H1 (cell line): ENCODE measurements around the gene APH1A. TPM values are rescaled to one million over a fixed set of nuclear protein-coding genes. Genes with fewer than 3 reads are reported as not detected.

Source experiments
- CTCF ChIA-PET: fragments of 300-600 bp; sonication (Branson Sonifier 250); formaldehyde crosslinking; loops from one replicate; lab custom pipeline; 2021; ENCODE audit not compliant: partially characterized antibody; lab: Charles Lee
- POLR2A ChIA-PET: fragments of 300-600 bp; sonication (Branson Sonifier 250); formaldehyde crosslinking; loops from one replicate; lab custom pipeline; 2021; ENCODE audit warnings: inconsistent platforms; ENCODE audit not compliant: partially characterized antibody; lab: Charles Lee
- DNase-seq, 2 experiments: peaks; one replicate each; pipeline versions ENCODE4 v3.0.0 to v3.0.0-alpha.2; 2010 to 2022; ENCODE audit warnings: low spot score in 2 of 2, low read depth in 1 of 2, mixed read lengths in 1 of 2
- FAIRE-seq: peaks from 2 replicates; lab custom pipeline; 2011; peaks lifted over from hg19 to GRCh38; lab: Jason Lieb, UNC
- H2AFZ ChIP-seq: 2 replicates; pipeline ENCODE4 v1.8.1; 2012; ENCODE audit warnings: low read length, inconsistent platforms
- H2AK5ac ChIP-seq: 2 replicates; pipeline ENCODE4 v1.6.1; 2013; ENCODE audit warnings: low read depth, low read length
- H2BK120ac ChIP-seq: replicated peaks from 2 replicates; pipeline ENCODE3; 2013; ENCODE audit warnings: low read depth, low read length, inconsistent platforms
- H2BK12ac ChIP-seq: 2 replicates; pipeline ENCODE4 v1.6.1; 2013; ENCODE audit warnings: low read depth, low read length
- H2BK15ac ChIP-seq: 2 replicates; pipeline ENCODE4 v1.6.1; 2013; ENCODE audit warnings: low read length
- H2BK20ac ChIP-seq: 2 replicates; pipeline ENCODE4 v1.6.1; 2013; ENCODE audit warnings: low read length
- H2BK5ac ChIP-seq: 2 replicates; pipeline ENCODE4 v1.6.1; 2013; ENCODE audit warnings: low read depth, low read length
- H3K14ac ChIP-seq: 2 replicates; pipeline ENCODE4 v1.6.1; 2013; ENCODE audit warnings: inconsistent platforms; ENCODE audit not compliant: insufficient read length
- H3K18ac ChIP-seq: 2 replicates; pipeline ENCODE4 v1.6.1; 2013; ENCODE audit warnings: low read length; ENCODE audit errors: extremely low read depth
- H3K23ac ChIP-seq: 2 replicates; pipeline ENCODE4 v1.6.1; 2013; ENCODE audit warnings: inconsistent platforms; ENCODE audit not compliant: insufficient read length
- H3K23me2 ChIP-seq: 2 replicates; pipeline ENCODE4 v1.6.1; 2013; ENCODE audit warnings: low read depth, low read length
- H3K27ac ChIP-seq: 2 replicates; pipeline ENCODE4 v1.6.1; 2011; ENCODE audit warnings: low read depth, low read length, inconsistent platforms
- H3K27me3 ChIP-seq, 4 experiments: replicated peaks in 1 of 4; 1 replicate in 1 of 4; 2 replicates in 3 of 4; pipeline versions ENCODE4 v1.6.1 to v1.8.1; 2011 to 2013; ENCODE audit warnings: low read length in 3 of 4, mild to moderate bottlenecking in 3 of 4, inconsistent platforms in 2 of 4, mixed read lengths in 2 of 4, moderate library complexity in 1 of 4; ENCODE audit not compliant: control insufficient read depth in 3 of 4, insufficient read depth in 3 of 4; ENCODE audit errors: extremely low read depth in 1 of 4
- H3K36me3 ChIP-seq, 4 experiments: 2 replicates each; pipeline versions ENCODE4 v1.6.1 to v1.8.1; 2011 to 2013; ENCODE audit warnings: mild to moderate bottlenecking in 4 of 4, low read length in 3 of 4, moderate library complexity in 2 of 4, control low read depth in 1 of 4, inconsistent platforms in 1 of 4; ENCODE audit not compliant: insufficient read depth in 4 of 4, control insufficient read depth in 2 of 4
- H3K4ac ChIP-seq: replicated peaks from 2 replicates; pipeline ENCODE3; 2013; ENCODE audit warnings: low read length, low read depth, mixed read lengths, inconsistent platforms; ENCODE audit not compliant: insufficient read length
- H3K4me1 ChIP-seq, 4 experiments: replicated peaks in 1 of 4; 1 replicate in 1 of 4; 2 replicates in 3 of 4; pipeline versions ENCODE4 v1.6.1 to v1.8.1; 2011 to 2013; ENCODE audit warnings: low read length in 3 of 4, inconsistent platforms in 2 of 4, mixed read lengths in 1 of 4; ENCODE audit not compliant: insufficient read depth in 4 of 4, control insufficient read depth in 3 of 4
- H3K4me2 ChIP-seq, 2 experiments: 2 replicates each; pipeline versions ENCODE4 v1.6.1 to v1.8.1; 2011 to 2013; ENCODE audit warnings: low read depth in 2 of 2, low read length in 2 of 2, control low read depth in 1 of 2, inconsistent platforms in 1 of 2, mild to moderate bottlenecking in 1 of 2; ENCODE audit not compliant: insufficient read depth in 1 of 2
- H3K4me3 ChIP-seq, 4 experiments: fragments of 200-600, 300-600 bp in 1 of 4; sonication (generic), shearing (Covaris generic), sonication (Bioruptor Twin) in 1 of 4; 2 replicates each; pipeline versions ENCODE4 v1.5.1 to v1.8.1; 2011 to 2016; ENCODE audit warnings: low read length in 4 of 4, low read depth in 3 of 4, control low read depth in 2 of 4, inconsistent platforms in 2 of 4, mild to moderate bottlenecking in 2 of 4, mixed read lengths in 1 of 4, moderate library complexity in 1 of 4; ENCODE audit not compliant: insufficient read depth in 2 of 4; ENCODE audit errors: extremely low read depth in 1 of 4
- H3K56ac ChIP-seq: replicated peaks from 2 replicates; pipeline ENCODE3; 2013; ENCODE audit warnings: low read depth, mild to moderate bottlenecking, mixed read lengths, low read length, inconsistent platforms; ENCODE audit not compliant: insufficient read length
- H3K79me1 ChIP-seq: 2 replicates; pipeline ENCODE4 v1.6.1; 2013; ENCODE audit warnings: low read depth, low read length, control low read depth
- H3K79me2 ChIP-seq, 2 experiments: 2 replicates each; pipeline versions ENCODE4 v1.6.1 to v1.8.1; 2012 to 2013; ENCODE audit warnings: low read length in 2 of 2, mild to moderate bottlenecking in 2 of 2, inconsistent platforms in 1 of 2; ENCODE audit not compliant: insufficient read depth in 2 of 2, control insufficient read depth in 1 of 2
- H3K9ac ChIP-seq, 4 experiments: replicated peaks in 1 of 4; 1 replicate in 1 of 4; 2 replicates in 3 of 4; pipeline versions ENCODE4 v1.6.1 to v1.8.1; 2011 to 2013; ENCODE audit warnings: low read depth in 3 of 4, low read length in 3 of 4, control low read depth in 2 of 4, mild to moderate bottlenecking in 2 of 4, moderate library complexity in 2 of 4, inconsistent platforms in 1 of 4; ENCODE audit errors: extremely low read depth in 1 of 4
- H3K9me3 ChIP-seq, 2 experiments: 2 replicates each; pipeline versions ENCODE4 v1.6.1 to v1.8.1; 2012 to 2013; ENCODE audit warnings: mild to moderate bottlenecking in 2 of 2, moderate library complexity in 2 of 2, control low read depth in 1 of 2, inconsistent platforms in 1 of 2, low read depth in 1 of 2, low read length in 1 of 2, mixed read lengths in 1 of 2; ENCODE audit not compliant: insufficient read depth in 2 of 2
- H4K20me1 ChIP-seq, 2 experiments: replicated peaks in 1 of 2; 2 replicates each; pipeline versions ENCODE3 to v1.8.1; 2011 to 2013; ENCODE audit warnings: inconsistent platforms in 2 of 2, low read length in 2 of 2, mild to moderate bottlenecking in 1 of 2; ENCODE audit not compliant: insufficient read depth in 2 of 2, control insufficient read depth in 1 of 2
- H4K5ac ChIP-seq: 2 replicates; pipeline ENCODE4 v1.6.1; 2013; ENCODE audit warnings: low read length, low read depth, mixed read lengths, inconsistent platforms; ENCODE audit not compliant: insufficient read length
- H4K8ac ChIP-seq: 2 replicates; pipeline ENCODE4 v1.8.0; 2013; ENCODE audit warnings: mild to moderate bottlenecking, moderate library complexity, low read length, inconsistent platforms; ENCODE audit not compliant: insufficient read depth; ENCODE audit errors: extremely low read depth
- H4K91ac ChIP-seq: replicated peaks from 2 replicates; pipeline ENCODE3; 2013; ENCODE audit warnings: low read length, mixed read lengths, inconsistent platforms; ENCODE audit not compliant: insufficient read length
- ASH2L ChIP-seq: fragments of 200-600, 300-600 bp; sonication (generic); IDR thresholded peaks from one replicate; pipeline ENCODE4 v1.7.1; 2017; ENCODE audit warnings: low read length
- EZH2 ChIP-seq: fragments of 200-600 bp; sonication (generic); IDR thresholded peaks from 2 replicates; pipeline ENCODE4 v1.7.1; 2012; ENCODE audit warnings: low read depth, mild to moderate bottlenecking, moderate library complexity, low read length, inconsistent platforms; ENCODE audit not compliant: severe bottlenecking
- FOSL1 ChIP-seq: IDR thresholded peaks from 2 replicates; pipeline ENCODE4 v1.6.1; 2011; ENCODE audit warnings: mild to moderate bottlenecking, low read depth, low read length, moderate library complexity; ENCODE audit not compliant: insufficient read depth
- KDM4A ChIP-seq: IDR thresholded peaks from one replicate; pipeline ENCODE4 v1.7.1; 2012; ENCODE audit warnings: low read depth, mild to moderate bottlenecking, moderate library complexity, low read length, inconsistent platforms; ENCODE audit not compliant: severe bottlenecking
- KDM5A ChIP-seq: fragments of 200-600 bp; IDR thresholded peaks from 2 replicates; pipeline ENCODE4 v1.7.1; 2012; ENCODE audit warnings: mild to moderate bottlenecking, low read length, inconsistent platforms, mixed read lengths
- NRF1 ChIP-seq: IDR thresholded peaks from 2 replicates; pipeline ENCODE4 v1.6.1; 2011; ENCODE audit warnings: mild to moderate bottlenecking, low read depth, low read length, improper control_type of control experiment
- SP4 ChIP-seq: IDR thresholded peaks from 2 replicates; pipeline ENCODE4 v1.6.1; 2012; ENCODE audit warnings: low read length, inconsistent platforms
- WGBS, 2 experiments: shearing (Covaris generic) in 1 of 2; methylation state at CpG; one replicate each; pipeline versions ENCODE4 v1.1.6 to v1.1.7; 2013 to 2015; ENCODE audit warnings: low lambda C conversion rate in 2 of 2, mixed read lengths in 2 of 2, inconsistent platforms in 1 of 2, low coverage in 1 of 2, missing lambda C conversion rate in 1 of 2; ENCODE audit not compliant: insufficient replicate concordance in 2 of 2, insufficient coverage in 1 of 2, insufficient read length in 1 of 2; ENCODE audit errors: extremely low coverage in 1 of 2, missing lambda C conversion rate in 1 of 2; 5-methylcytosine and 5-hydroxymethylcytosine counted together
- polyA plus RNA-seq, 7 experiments: library from polyadenylated mRNA; depleted of rRNA in 3 of 7; stranded (reverse) in 5 of 7; unstranded in 2 of 7; fragments of >200 nt in 5 of 7; fragments of 200-250 nt in 2 of 7; gene quantifications; 1 replicate in 5 of 7; 2 replicates in 1 of 7; 4 replicates in 1 of 7; pipeline versions ENCODE4 v1.2.1 to v1.2.3, GENCODE V29; 2011 to 2013; ENCODE audit warnings: missing spikeins in 2 of 7, mixed read lengths in 2 of 7
- total RNA-seq: library from RNA; stranded (reverse); fragmentation: NEBNext Ultra II Directional; extraction: Animal tissue kit (Norgen Biotek cat#: 25700); gene quantifications from 2 replicates; pipeline ENCODE4 v1.2.1, GENCODE V29; 2021
- TF ChIP-seq, protein P1 (sequence below), 3 experiments: IDR thresholded peaks; 1 replicate in 2 of 3; 2 replicates in 1 of 3; pipeline versions ENCODE4 v1.5.1 to v1.6.1; 2011; ENCODE audit warnings: low read length in 3 of 3, mild to moderate bottlenecking in 3 of 3, inconsistent platforms in 2 of 3, low read depth in 1 of 3, moderate library complexity in 1 of 3; ENCODE audit not compliant: insufficient read depth in 1 of 3; ENCODE audit errors: control extremely low read depth in 1 of 3
- TF ChIP-seq, protein P2 (sequence below): IDR thresholded peaks from 2 replicates; pipeline ENCODE4 v1.6.1; 2012; ENCODE audit warnings: low read length, inconsistent platforms

APH1A gene
- total and polyA plus RNA-seq, 2 of the 8 experiments (the other 6 are each of a cell fraction or from before 2014, with no cell fraction given), result 111 to 183 TPM

DNA sequence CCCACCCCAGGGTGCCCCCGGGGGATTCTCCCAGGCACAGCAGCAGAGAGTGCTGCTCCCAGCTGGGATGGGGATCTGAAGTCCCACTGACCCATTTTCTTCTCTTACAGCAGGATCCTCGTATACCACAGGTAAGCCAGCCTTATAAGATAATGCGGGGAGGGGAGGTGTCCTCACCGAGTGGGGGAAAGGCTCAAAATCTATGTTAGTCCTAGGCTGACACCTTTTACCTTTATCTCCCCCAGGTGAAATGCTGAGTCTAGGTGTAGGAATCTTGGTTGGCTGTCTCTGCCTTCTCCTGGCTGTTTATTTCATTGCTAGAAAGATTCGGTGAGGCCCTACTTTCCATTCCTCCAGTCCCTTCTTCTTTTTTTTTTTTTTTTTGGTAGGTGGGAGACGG, 5.3 kb downstream of the APH1A start:
- H3K4me3 ChIP-seq, result no peak overlapping the region
- no peak overlapping the region for H3K9ac ChIP-seq
- no peak overlapping the region for H3K18ac ChIP-seq
- no peak overlapping the region for H3K14ac ChIP-seq
- no peak overlapping the region for H2BK120ac ChIP-seq
- no peaks in the 10 kb centered on the region for H3K9me3 ChIP-seq
- no peak overlapping the region for H2BK20ac ChIP-seq
- DNase-seq (no peak), FAIRE-seq (no peak)
- no peak overlapping the region for H3K4me2 ChIP-seq
- peaks cover 22% of the 10 kb centered on the region for H3K23me2 ChIP-seq
- no peak overlapping the region for H4K91ac ChIP-seq
- H3K56ac ChIP-seq, result no peak overlapping the region
- no peak overlapping the region for H2AK5ac ChIP-seq
- no peak overlapping the region for H2AFZ ChIP-seq
- ChIA-PET POLR2A (interaction anchor here (0.9 to 19.4 kb wide), 6 partner anchors 11 to 101 kb away, joined by 3 to 535 read pairs (median 4); partner anchors contain the start of genes APH1A, C1orf54 and CIART), CTCF (interaction anchor here (1.1 to 17.5 kb wide), 3 partner anchors 9 to 53 kb away, joined by 3 to 326 read pairs (median 8); partner anchors contain the start of genes APH1A, C1orf54 and CIART)
- H3K4ac ChIP-seq, result no peak overlapping the region
- H3K23ac ChIP-seq, result no peak overlapping the region
- H3K27ac ChIP-seq, result no peak overlapping the region
- no peak overlapping the region for H2BK5ac ChIP-seq
- H3K27me3 ChIP-seq, result no peaks in the 10 kb centered on the region
- H4K8ac ChIP-seq, result no peak overlapping the region
- H2BK12ac ChIP-seq, result no peak overlapping the region
- peaks cover 11 to 35% of the 10 kb centered on the region in 2 experiments for H3K79me2 ChIP-seq
- no peak overlapping the region for H4K5ac ChIP-seq
- H4K20me1 ChIP-seq, result peaks cover 3 to 4% of the 10 kb centered on the region in 2 experiments
- 90% methylated on average over 4 of the region's 6 CpGs; no CpG with 5 or more reads in 1 of the 2 experiments for WGBS, 2 experiments
- peaks cover 4 to 15% (median 11%) of the 10 kb centered on the region in 4 experiments; a peak in 6 of 7 replicates for H3K4me1 ChIP-seq
- peaks cover 24 to 60% (median 48%) of the 10 kb centered on the region in 4 experiments for H3K36me3 ChIP-seq
- H2BK15ac ChIP-seq, result no peak overlapping the region
- H3K79me1 ChIP-seq, result peaks cover 16% of the 10 kb centered on the region; the same call in 1 of the 2 replicates
- TF ChIP-seq, protein P1, sequence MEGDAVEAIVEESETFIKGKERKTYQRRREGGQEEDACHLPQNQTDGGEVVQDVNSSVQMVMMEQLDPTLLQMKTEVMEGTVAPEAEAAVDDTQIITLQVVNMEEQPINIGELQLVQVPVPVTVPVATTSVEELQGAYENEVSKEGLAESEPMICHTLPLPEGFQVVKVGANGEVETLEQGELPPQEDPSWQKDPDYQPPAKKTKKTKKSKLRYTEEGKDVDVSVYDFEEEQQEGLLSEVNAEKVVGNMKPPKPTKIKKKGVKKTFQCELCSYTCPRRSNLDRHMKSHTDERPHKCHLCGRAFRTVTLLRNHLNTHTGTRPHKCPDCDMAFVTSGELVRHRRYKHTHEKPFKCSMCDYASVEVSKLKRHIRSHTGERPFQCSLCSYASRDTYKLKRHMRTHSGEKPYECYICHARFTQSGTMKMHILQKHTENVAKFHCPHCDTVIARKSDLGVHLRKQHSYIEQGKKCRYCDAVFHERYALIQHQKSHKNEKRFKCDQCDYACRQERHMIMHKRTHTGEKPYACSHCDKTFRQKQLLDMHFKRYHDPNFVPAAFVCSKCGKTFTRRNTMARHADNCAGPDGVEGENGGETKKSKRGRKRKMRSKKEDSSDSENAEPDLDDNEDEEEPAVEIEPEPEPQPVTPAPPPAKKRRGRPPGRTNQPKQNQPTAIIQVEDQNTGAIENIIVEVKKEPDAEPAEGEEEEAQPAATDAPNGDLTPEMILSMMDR (IDR thresholded peaks at IDR 0.05; ENCODE audit: control extremely low read depth in 1 of 3, insufficient read depth in 1 of 3, low read depth in 1 of 3, low read length in 3 of 3), result no peak
- TF ChIP-seq KDM4A (no peak), NRF1 (no peak), SP4 (no peak), ASH2L (no peak), FOSL1 (no peak), KDM5A (no peak), EZH2 (no peak)
- TF ChIP-seq, protein P2, sequence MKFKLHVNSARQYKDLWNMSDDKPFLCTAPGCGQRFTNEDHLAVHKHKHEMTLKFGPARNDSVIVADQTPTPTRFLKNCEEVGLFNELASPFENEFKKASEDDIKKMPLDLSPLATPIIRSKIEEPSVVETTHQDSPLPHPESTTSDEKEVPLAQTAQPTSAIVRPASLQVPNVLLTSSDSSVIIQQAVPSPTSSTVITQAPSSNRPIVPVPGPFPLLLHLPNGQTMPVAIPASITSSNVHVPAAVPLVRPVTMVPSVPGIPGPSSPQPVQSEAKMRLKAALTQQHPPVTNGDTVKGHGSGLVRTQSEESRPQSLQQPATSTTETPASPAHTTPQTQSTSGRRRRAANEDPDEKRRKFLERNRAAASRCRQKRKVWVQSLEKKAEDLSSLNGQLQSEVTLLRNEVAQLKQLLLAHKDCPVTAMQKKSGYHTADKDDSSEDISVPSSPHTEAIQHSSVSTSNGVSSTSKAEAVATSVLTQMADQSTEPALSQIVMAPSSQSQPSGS, result no peak
